Stimulated activated CD4-positive, alpha-beta T cell treated with anti-CD3 and anti-CD28 coated beads, Interleukin-2, amount 100 ng/mL, for 48 hours (primary cell): ENCODE measurements around the gene NARF.
"Not testable (repeated sequence)": the region's sequence is repeated elsewhere in the genome, so short reads cannot be mapped to it uniquely, and the experiment has no call there.

Source experiments
- DNase-seq, 2 donors: peaks; one replicate each; pipeline ENCODE4 v3.0.0-alpha.2; 2020

Gene NARF

DNA sequence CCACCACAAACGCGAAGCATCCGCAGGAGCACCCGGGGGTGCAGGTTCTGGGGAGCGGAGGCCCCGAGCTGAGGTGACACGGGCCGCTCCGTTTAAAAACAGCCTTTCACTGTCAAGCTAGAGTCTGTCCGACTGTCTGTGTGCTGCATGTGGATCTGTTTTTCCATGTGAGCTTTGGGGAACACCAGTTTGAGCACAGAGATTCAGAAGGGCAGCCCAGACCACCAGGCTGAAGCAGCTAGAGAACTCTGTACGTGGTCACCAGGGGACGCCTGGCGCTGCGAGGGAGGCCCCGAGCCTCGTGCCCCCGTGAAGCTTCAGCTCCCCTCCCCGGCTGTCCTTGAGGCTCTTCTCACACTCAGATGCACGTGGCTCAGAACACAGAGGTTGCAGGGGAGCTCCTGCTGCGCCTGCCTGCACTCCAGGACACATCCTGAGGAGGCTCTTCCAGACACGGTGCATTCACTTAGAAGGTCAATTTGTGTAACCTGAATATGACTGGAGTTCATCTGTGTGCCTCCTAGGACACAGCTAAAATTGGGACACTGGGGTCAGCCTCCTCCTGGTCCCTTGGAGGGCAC is 45.3 kb downstream of the NARF start:
- DNase-seq, result no peak

DNA sequence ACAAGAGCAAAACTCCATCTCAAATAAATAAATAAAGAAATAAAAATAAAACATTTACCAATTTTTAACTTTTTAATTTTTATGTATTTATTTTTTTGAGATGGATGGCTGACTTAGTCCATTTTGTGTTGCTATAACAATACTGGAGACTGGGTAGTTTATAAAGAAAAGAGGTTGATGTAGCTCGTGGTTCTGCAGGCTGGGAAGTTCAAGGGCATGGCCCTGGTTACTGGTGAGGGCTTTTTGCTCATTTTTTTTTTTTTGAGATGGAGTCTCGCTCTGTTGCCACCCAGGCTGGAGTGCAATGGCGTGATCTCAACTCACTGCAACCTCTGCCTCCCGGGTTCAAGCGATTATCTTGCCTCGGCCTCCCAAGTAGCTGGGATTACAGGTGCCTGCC is 46.8 kb downstream of the NARF start:
- no peak for DNase-seq

DNA sequence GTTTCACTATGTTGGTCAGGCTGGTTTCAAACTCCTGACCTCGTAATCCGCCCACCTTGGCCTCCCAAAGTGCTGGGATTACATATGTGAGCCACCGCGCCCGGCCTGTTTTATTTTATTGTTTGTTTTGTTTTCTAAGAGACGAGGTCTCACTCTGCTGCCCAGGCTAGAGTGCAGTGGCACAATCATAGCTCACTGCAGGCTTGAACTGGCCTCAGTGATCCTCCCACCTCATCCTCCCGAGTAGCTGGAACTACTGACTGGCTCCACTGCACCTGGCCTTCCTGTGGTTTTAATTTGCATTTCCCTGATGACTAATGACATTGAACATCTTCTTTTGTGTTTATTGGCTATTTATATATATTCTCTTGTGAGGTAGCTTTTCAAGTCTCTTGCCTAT is 47.9 kb downstream of the NARF start:
- DNase-seq, result not testable (repeated sequence)

DNA sequence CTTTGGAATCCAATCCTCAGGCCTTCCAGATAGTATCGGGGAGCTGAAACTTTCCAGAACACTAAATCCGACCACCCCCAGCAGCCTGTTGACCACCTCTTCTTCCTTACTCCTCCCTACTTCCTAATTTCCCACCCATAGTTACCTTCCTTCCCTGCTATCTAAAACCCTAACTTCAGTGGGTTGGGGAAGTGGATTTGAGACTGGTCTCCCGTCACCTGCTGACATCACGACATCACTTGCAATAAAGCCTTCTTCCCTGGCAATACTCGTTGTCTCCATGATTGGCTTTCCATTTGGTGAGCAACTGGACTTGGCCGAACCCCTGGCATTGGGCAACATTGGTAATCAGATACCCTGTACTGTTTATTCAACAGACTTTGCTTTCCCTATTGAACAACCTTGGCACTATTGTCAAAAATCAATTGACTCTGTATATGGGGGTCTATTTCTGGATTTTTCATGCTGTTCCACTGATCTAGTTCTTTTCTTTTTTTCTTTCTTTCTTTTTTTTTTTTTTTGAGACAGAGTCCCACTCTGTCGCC is 49.2 kb downstream of the NARF start:
- no peak for DNase-seq

DNA sequence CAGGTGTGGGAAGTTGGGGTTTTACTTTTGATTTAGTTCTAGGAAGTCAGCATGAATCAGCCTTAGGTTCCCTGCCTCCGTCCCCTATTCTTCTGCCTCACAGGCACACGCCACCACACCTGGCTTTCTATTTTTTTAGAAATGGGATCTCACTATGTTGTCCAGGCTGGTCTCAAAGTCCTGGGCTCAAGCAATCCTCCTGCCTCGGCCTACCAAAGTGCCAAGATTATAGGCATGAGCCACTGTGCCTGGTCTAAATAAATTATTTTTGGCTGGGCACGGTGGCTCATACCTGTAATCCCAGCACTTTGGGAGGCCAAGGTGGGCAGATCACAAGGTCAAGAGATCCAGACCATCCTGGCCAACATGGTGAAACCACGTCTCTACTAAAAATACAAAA is 53.1 kb downstream of the NARF start:
- not testable (repeated sequence) for DNase-seq

DNA sequence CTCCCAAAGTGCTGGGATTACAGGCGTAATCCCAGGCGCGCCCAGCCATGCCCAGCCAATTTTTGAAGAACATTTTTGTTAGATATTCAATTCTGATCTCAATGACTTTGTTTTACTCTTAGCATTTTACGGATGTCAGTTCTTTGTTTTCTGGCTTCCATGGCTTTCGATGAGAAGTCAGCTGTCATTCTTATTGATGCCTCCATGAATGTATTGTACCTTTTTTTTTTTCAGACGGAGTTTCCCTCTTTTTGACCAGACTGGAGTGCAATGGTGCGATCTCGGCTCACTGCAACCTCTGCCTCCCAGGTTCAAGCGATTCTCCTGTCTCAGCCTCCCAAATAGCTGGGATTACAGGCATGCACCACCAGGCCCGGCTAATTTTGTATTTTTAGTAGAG is 55.3 kb downstream of the NARF start:
- not testable (repeated sequence) for DNase-seq

DNA sequence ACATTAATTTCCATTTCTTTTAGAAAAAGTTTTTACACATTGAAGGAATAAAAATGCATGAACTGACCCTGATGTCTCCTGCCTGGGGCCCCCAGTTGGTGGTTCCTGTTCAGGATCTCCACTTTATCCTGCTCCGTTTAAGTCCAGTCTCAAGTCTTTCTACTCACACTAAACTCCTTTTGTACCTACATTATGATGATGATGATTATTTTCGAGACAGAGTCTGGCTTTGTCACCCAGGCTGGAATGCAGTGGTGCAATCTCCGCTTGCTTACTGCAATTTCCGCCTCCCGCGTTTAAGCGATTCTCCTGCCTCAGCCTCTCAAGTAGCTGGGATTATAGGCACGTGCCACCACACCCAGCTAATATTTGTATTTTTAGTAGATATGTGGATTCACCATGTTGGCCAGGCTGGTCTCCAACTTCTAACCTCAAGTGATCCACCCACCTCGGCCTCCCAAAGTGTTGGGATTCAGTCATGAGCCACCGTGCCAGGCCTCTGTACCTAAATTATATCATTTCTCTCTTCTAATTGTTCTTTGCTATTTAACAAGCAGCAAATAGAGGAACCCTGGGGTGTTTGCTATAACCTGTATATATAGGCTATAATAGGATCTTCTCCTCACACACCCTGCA is 58.8 kb downstream of the NARF start:
- no peak for DNase-seq

DNA sequence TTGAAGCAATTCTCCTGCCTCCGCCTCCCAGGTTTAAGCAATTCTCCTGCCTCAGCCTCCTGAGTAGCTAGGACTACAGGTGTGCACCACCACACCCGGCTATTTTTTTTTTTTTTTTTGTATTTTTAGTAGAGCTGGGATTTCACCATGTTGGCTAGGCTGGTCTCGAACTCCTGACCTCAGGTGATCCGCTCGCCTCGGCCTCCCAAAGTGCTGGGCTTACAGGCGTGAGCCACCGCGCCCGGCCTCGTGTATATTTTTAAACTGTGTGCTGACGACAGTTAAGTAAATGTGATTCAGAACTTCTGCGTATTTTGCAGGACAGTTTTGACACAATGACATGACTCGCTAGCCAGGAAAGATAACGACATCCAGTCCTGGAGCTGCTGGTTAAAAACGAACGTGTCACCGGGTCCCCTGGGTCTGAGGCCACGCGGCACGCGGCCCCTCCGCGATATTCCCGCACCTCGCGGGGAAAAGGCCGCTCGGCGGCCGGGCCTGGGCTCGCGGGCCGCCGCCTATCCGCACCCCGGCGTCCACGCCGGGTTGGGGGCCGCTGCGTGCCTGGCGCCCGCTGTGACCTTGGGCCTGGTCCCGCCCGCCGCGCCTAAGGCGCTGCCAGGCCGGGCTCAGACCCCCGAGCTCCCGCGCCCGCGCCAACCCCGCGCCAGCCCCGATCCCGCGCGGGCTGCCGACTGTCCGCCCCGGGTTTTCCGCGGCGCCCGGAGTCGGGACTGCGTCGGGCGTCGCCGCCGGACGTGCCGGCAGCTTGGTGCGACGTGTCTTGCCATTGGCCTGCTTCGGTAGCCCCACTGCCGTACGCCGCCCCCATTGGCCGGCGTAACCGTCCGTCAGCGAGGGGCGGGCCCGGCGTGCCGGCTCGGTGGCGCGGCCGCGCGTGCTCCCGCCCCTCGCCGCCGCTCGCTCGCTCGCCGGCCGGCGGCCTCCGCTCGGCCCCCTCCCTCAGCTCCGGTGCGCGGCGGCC is 60.6 kb downstream of the NARF start, which contains the start of gene FOXK2:
FOXK2 (plus strand) TSS at position 907 of the 985 bp plus-strand sequence. CDS start 157 bp downstream, outside the sequence.
- DNase-seq, result peak; percentile 90 to 97

DNA sequence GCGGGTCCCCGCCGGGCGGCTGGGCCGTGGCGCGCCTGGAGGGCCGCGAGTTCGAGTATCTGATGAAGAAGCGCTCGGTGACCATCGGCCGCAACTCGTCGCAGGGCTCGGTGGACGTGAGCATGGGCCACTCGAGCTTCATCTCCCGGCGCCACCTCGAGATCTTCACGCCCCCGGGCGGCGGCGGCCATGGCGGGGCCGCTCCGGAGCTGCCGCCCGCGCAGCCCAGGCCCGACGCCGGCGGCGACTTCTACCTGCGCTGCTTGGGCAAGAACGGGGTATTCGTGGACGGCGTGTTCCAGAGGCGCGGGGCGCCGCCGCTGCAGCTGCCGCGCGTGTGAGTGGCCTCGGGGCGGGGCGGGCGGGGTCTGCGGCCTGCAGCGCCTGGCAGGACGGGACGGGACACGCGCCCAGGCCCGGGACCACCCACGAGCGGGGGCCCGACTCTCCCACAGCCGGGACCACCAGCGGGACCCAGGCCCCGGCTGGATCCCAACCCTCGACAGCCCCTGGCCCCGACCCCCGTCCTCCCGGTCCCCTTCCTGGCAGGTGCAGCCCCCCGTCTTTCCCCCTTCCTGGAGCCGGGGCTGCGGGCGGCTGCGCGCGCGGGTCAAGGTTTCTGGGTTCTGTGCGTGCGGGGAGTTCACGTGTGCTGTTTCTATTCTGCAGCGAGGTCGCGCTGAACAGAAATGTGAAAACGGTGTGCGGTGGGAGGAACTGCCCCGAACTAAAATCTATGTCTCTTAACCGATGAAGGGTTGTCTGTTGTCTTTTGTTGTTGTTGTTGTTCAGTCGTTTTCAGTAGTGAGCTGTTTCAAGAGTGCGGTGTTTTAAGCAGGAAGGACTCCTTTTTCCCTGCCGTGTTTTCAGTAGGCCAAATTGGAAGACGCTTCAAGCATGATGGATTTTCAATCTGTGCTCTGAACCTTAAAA is 61.7 kb downstream of the NARF start:
- DNase-seq, result peak in 1 of 2 donors; percentile 36

DNA sequence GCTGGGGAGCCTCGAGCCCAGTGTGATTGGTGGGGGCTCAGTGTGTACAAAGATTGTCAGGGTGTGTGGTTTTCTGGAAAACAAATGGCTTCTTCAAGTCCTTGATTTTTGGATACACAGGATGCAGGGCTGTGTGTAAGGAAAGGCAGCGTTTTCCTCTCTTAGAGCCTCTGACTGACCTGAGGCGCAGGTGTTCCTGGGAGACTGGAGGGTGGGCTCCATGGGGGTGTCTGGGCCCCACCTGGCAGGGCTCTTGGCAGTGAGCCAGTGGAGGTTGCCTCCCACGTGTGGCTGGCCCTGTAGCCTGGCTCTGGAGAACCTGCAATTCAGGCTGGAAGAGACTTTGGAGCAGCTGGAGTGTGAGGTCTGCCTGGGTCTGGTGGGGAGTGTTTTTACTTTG is 66.0 kb downstream of the NARF start:
- DNase-seq, result no peak

DNA sequence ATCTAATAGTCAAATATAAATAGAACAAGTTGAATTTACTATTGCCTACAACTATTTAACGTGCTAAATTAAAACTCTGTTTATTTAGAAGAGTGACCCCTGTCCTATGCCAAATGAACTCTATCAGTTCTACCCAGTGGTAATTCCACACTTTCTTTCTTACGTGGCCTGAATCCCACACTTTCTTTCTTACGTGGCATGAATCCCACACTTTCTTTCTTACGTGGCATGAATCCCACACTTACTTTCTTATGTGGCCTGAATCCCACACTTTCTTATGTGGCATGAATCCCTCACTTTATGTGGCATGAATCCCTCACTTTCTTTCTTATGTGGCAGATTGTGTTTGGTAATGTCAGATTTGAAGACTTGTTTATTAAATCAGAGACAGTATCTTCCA is 67.2 kb downstream of the NARF start:
- no peak for DNase-seq

DNA sequence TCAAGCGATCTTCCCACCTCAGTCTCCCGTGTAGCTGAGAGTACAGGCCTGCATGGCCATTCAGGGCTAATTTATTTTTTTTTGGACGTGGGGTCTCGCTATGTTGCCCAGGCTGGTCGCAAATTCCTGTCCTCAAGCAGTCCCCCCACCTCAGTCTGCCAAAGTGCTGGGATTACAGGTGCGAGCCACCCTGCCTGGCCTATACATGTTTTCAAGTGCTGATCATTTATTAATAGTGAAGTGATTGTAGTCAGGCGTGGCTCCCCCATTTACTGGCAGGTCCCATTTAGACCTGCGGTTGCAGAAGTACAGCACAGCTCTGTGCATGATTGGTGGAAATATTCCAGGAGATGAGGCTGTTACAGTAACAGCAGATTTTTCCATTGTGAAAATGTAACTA is 69.4 kb downstream of the NARF start:
- DNase-seq, result no peak

DNA sequence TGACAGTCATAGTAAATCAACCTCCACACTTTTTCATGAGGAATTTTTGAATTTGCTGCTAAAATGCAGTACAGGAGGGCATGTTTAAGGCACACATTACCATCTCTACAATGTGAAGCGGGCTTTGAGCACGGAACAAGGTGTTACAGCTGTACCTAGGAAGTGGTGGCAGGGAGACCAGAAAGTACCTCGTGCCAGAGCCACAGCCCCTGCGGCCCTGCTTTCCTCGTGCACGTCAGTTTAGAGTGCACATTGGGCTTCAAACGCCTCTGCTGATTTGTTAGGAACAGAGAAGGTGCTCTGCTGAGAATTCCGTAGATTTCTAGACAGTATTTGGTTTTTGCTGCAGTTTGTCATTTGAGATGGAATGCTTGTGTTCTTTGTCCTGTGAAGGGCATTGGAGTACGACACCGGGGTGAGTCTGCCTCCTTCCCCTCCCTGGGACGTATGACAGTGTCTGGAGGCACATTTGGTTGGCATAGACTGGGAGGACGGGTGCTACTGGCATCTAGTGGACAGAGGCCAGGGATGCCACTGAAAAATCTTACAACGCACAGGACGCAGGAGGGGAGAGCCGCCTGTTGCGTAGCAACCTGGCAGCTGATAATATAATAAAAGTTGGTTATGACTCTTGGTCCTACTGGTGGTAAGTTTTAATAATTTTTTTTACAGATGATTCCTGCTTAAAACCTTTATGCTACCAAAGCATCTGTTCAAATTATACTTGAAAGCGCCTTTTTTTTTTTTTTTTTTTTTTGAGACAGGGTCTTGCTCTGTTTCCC is 70.1 kb downstream of the NARF start:
- DNase-seq, result no peak

DNA sequence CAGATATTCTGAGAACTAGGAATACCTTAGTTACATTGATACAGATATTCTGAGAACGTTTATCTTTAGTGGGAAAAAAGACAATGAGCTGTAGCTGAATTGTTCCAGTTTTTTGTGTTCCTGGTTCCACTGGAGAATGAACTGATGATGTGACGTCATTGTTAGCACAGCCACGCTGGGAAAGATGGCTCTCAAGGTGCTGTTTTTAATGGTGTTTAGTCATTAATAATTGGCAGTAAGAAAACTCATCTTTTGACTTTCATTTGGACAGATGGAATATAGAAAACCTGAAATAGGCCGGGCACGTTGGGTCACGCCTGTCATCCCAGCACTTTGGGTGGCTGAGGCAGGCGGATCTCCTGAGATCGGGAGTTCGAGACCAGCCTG is 71.4 kb downstream of the NARF start:
- DNase-seq, result no peak

DNA sequence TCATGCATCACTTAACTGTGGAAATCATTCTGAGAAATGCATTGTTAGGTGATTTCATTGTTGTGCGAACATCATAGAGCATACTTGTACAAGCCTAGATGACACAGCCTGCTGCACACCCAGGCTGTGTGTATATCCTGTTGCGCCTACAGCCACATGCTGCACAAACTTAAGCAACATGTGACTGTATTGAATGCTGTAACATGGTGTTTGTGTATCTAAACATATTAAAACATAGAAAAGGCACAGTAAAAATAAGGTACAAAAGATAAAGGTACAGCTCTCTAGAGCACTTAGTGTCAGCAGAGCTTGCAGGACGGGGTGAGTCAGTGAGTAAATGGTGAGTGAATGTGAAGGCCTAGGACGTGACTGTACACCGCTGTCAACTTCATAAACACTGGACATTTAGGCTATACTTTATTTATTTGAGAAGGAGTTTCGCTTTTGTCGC is 72.9 kb downstream of the NARF start:
- no peak for DNase-seq

DNA sequence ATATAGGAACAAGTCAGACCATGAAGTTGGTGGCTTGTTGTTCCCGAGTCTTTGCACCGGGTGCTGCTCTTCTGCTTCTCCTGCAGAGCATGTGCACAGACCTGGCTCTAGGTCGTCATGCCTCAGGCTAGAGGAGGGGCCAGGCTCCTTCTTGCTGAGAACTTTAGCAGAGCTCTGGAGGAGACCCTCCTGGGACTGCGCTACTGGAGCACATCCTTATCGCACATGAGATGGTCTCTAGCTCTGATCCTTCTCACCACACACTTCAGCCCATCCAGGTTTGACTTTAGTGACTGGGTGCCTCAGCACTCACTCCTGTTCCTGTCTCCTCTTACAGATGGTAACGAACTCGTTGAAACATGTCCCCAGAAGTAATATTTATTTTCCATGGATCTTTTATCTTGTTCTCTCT is 75.9 kb downstream of the NARF start:
- no peak for DNase-seq

DNA sequence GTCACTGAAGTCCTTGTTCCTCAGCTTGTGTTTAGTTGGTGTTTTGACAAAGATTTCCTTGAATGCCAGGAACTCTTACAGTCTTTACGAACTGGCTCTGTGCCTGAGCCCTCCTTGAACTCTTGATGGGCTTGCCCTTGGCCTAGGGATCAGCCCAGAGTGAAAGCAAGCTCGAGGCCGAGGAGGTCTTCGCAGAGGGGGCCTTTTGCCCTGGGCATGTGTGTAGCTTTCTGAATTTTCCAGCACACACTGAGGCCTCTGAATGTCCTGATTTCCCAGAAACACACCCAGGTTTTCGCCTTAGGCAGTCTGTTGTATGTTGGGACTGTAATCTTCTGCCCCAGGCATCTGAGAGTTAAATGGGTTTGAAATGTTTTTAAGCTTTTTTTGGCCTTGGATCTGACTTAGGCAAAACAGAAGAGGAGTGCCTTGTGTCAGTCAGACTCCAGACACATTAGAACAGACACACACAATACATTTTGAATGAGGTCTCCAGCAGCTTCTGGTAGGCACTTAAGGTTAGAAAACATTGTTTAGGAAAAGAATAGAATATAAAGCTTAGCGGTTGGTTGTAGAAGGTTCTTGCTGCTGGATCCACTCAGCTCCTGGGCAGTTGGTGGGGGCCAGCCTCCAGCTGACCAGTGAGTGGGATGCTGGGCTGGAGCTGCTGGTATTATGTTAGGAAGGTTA is 78.1 kb downstream of the NARF start:
- no peak for DNase-seq

DNA sequence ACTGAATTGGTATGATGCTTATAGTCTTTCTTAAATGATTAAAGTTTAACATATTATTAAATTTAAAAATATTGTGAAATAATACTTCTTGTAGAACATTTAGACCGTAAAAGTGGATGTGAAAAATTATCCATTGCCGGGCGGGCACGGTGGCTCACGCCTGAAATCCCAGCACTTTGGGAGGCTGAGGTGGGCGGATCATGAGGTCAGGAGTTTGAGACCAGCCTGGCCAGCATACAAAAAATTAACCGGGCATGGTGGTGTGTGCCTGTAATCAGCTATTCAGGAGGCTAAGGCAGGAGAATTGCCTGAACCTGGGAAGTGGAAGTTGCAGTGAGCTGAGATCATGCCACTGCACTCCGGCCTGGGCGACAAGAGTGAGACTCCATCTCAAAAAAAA is 78.7 kb downstream of the NARF start:
- DNase-seq, result not testable (repeated sequence)

DNA sequence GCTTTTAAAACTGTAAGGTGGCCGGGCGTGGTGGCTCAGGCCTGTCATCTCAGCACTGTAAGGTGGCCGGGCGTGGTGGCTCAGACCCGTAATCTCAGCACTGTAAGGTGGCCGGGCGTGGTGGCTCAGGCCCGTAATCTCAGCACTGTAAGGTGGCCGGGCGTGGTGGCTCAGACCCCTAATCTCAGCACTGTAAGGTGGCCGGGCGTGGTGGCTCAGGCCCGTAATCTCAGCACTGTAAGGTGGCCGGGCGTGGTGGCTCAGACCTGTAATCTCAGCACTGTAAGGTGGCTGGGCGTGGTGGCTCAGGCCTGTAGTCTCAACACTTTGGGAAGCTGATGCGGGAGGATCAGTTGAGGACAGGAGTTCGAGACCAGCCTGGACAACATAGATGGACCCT is 80.5 kb downstream of the NARF start:
- not testable (repeated sequence) for DNase-seq
